ENCODE measurements around the gene FGGY.

DNA sequence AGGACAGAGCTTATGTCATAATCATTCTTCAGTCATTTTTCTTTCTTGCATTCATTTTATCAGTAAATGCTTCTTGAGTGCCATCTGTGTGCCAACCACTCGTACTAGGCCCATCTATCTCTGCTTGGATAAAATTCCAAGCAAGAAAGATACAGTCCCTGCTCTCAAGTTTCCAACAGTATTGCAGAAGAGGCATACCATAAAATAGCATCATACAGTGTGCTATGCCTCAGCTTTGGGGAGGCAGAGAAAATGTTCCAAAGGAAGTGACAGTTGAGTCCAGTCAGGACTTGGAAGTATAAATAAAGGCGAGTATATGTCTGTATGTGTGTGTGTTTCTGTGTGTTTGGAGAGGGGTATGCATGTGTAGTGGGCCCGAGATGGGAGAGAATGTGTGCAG, 404.5 kb downstream of the FGGY start:
- TF ChIP-seq, protein P1, sequence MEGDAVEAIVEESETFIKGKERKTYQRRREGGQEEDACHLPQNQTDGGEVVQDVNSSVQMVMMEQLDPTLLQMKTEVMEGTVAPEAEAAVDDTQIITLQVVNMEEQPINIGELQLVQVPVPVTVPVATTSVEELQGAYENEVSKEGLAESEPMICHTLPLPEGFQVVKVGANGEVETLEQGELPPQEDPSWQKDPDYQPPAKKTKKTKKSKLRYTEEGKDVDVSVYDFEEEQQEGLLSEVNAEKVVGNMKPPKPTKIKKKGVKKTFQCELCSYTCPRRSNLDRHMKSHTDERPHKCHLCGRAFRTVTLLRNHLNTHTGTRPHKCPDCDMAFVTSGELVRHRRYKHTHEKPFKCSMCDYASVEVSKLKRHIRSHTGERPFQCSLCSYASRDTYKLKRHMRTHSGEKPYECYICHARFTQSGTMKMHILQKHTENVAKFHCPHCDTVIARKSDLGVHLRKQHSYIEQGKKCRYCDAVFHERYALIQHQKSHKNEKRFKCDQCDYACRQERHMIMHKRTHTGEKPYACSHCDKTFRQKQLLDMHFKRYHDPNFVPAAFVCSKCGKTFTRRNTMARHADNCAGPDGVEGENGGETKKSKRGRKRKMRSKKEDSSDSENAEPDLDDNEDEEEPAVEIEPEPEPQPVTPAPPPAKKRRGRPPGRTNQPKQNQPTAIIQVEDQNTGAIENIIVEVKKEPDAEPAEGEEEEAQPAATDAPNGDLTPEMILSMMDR (IDR thresholded peaks at IDR 0.05) = no peak
- TF ChIP-seq POLR2A (IDR thresholded peaks at IDR 0.05) = no peak
